Measurements from ENCODE around the gene SLC44A3.

GRCh38 chr1:94792473-94793295 lies 27.5 kb upstream of the SLC44A3 start:
- no peak for TF ChIP-seq CTCF (conservative IDR thresholded peaks at IDR 0.05; ENCODE audit: low read length)
- no peak for TF ChIP-seq EZH2phosphoT487 (IDR thresholded peaks at IDR 0.05; ENCODE audit: borderline replicate concordance)

Data from Loucy (cell line).